ENCODE measurements around the gene OBSCN. TPM values are rescaled to one million over a fixed set of nuclear protein-coding genes. Genes with fewer than 3 reads are reported as not detected.

OBSCN gene
- total and polyA plus RNA-seq, 2 donors (not counting 1 experiment from before 2014, with no cell fraction given), result 10.0 to 63.9 TPM

GRCh38 chr1:228424685-228425660 is 217.1 kb downstream of the OBSCN start:
- Histone ChIP-seq H3K9ac (ENCODE audit: low read length) (no peak overlapping the region), H3K27ac (ENCODE audit: low read length in 2 of 2) (no peak overlapping the region), H2AFZ (ENCODE audit: insufficient read depth, low read depth, low read length, poor library complexity, severe bottlenecking) (no peak overlapping the region), H4K20me1 (ENCODE audit: control insufficient read depth, insufficient read depth, low read length, poor library complexity, severe bottlenecking) (no peaks in the 10 kb centered on the region), H3K4me3 (ENCODE audit: control extremely low read depth in 1 of 5, extremely low read depth in 1 of 5, insufficient read depth in 1 of 5, low read depth in 2 of 5, low read length in 4 of 5) (no peak overlapping the region), H3K79me2 (ENCODE audit: control insufficient read depth, insufficient read depth, low read length) (no peaks in the 10 kb centered on the region), H3K4me1 (ENCODE audit: control insufficient read depth in 2 of 2, insufficient read depth in 2 of 2, low read length in 2 of 2) (no peaks in the 10 kb centered on the region), H3K4me2 (replicated peaks; ENCODE audit: low read depth, low read length, poor library complexity, severe bottlenecking) (no peak overlapping the region), H3K9me3 (ENCODE audit: control extremely low read depth in 1 of 3, control insufficient read depth in 2 of 3, insufficient read depth in 1 of 3, low read length in 2 of 3) (peaks cover 0 to 14% (median 0%) of the 10 kb centered on the region in 3 donors), H3K36me3 (replicated peaks in 1 of 2; ENCODE audit: control extremely low read depth in 1 of 2, control insufficient read depth in 1 of 2, extremely low read depth in 1 of 2, insufficient read depth in 2 of 2, low read length in 1 of 2) (no peaks in the 10 kb centered on the region), H3K27me3 (replicated peaks in 1 of 4; ENCODE audit: control extremely low read depth in 1 of 4, control insufficient read depth in 3 of 4, insufficient read depth in 4 of 4, low read length in 3 of 4) (peaks cover 0 to 30% (median 5%) of the 10 kb centered on the region in 4 experiments)
- H3K4me1 Mint-ChIP-seq, result no peaks in the 10 kb centered on the region
- H3K27ac Mint-ChIP-seq, result no peak overlapping the region
- H3K27me3 Mint-ChIP-seq, result peaks cover 51% of the 10 kb centered on the region
- no peak for TF ChIP-seq EZH2 (IDR thresholded peaks at IDR 0.05; ENCODE audit: borderline replicate concordance, insufficient read depth, low read depth, low read length, poor library complexity, severe bottlenecking)
- no peak for TF ChIP-seq CTCF (IDR thresholded peaks at IDR 0.05)
- 97% methylated on average over 60 of the region's 62 CpGs for WGBS (ENCODE audit: insufficient coverage)
- ChIA-PET POLR2A (no interaction called here), CTCF (no interaction called here)
- DNase-seq (no peak), ATAC-seq (ENCODE audit: low read depth) (no peak)
- no peak overlapping the region for H3K4me3 Mint-ChIP-seq
- intact Hi-C loops (cut with micrococcal nuclease), result no loop called here
- no peaks in the 10 kb centered on the region for H3K9me3 Mint-ChIP-seq (ENCODE audit: insufficient read depth)
